ENCODE results near the gene ZNF394.

DNA sequence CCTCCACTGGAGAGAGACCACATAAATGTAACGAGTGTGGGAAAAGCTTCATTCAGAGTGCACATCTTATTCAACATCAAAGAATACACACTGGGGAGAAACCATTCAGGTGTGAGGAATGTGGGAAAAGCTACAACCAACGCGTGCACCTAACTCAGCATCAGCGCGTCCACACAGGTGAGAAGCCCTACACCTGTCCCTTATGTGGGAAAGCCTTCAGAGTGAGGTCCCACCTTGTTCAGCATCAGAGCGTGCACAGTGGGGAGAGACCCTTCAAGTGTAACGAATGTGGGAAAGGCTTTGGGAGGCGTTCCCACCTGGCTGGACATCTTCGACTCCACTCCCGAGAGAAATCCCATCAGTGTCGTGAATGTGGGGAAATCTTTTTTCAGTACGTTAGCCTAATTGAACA is 31.3 kb upstream of the ZNF394 start:
- TF ChIP-seq CTCF (IDR thresholded peaks at IDR 0.05; ENCODE audit: low read depth, low read length, poor library complexity, severe bottlenecking) = no peak
- no peak for TF ChIP-seq EZH2phosphoT487 (IDR thresholded peaks at IDR 0.05; ENCODE audit: borderline replicate concordance, low read length)
